IPS-18a (cell line): ENCODE results near the gene CAP2.

Experiments used
- H3K27ac ChIP-seq: one replicate; pipeline ENCODE4 v1.5.1; 2013; ENCODE audit warnings: low read length
- H3K27me3 ChIP-seq: one replicate; pipeline ENCODE4 v1.6.1; 2013; ENCODE audit warnings: mild to moderate bottlenecking, low read length; ENCODE audit not compliant: control insufficient read depth, insufficient read depth
- H3K36me3 ChIP-seq: one replicate; pipeline ENCODE4 v1.6.1; 2013; ENCODE audit warnings: low read depth, low read length; ENCODE audit not compliant: control insufficient read depth
- H3K4me1 ChIP-seq: one replicate; pipeline ENCODE4 v1.6.1; 2013; ENCODE audit warnings: low read depth, low read length; ENCODE audit not compliant: control insufficient read depth
- H3K4me3 ChIP-seq: one replicate; pipeline ENCODE4 v1.5.1; 2013; ENCODE audit warnings: low read length
- H3K9ac ChIP-seq: one replicate; pipeline ENCODE4 v1.6.1; 2013; ENCODE audit warnings: mild to moderate bottlenecking, low read length, moderate library complexity
- H3K9me3 ChIP-seq: one replicate; pipeline ENCODE4 v1.6.1; 2013; ENCODE audit warnings: low read depth, low read length; ENCODE audit not compliant: control insufficient read depth

Gene CAP2

DNA sequence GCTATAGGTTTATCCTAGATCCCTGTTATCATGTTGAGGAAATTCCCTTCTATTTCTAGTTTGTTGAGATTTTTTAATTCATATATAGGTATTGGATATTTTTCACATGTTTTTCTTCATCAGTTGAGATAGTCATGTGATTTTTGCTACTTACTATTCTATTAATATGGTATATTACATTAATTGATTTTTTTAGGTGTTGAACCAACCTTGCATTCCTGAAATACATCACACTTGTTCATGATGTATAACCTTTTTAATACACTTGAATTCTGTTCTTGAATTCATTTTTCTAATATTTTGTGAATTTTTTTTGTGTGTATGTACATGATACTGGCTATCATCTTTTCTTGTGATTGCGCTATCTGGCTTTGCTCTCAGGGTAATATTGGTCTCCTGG lies 25.5 kb upstream of the CAP2 start:
- Histone ChIP-seq H3K4me1 (no peaks in the 10 kb centered on the region), H3K27ac (no peak overlapping the region), H3K27me3 (no peaks in the 10 kb centered on the region), H3K4me3 (no peak overlapping the region), H3K36me3 (no peaks in the 10 kb centered on the region), H3K9ac (no peak overlapping the region), H3K9me3 (no peaks in the 10 kb centered on the region)

DNA sequence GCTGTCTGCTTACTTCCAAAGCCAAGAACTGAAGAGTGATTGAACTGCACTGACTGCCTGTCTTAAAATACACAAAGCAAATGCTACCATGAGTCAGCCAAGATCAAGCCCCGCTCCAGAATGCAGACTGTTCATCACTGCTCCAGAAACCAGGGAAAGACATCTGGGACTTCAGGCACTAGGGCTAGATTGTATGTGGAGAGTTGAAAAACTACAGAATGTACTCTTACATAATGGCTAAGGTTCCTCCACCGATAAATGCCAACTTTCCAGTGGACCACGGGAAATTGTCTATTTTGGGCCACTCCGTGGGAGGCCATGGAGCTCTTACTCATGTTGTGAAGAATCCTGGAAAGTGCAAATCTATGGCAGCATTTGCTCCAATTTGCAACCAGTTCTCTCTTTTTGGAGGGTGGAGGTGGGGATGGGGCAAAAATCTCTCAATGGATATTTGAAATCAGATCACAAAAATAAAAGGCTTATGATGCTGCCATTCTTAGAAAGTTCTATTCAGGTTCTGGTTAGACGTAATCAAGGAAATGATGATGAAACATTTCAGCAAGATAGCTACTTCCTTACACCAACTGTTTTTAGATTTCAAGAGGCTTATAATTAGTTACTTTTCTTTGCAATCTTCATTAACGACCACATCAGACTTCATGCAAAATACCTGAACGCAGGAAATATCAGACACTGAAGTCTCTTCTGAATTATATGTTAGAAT lies 11.8 kb upstream of the CAP2 start:
- no peaks in the 10 kb centered on the region for H3K27me3 ChIP-seq
- H3K4me3 ChIP-seq, result no peak overlapping the region
- no peak overlapping the region for H3K27ac ChIP-seq
- H3K36me3 ChIP-seq, result no peaks in the 10 kb centered on the region
- H3K9ac ChIP-seq, result no peak overlapping the region
- H3K9me3 ChIP-seq, result no peaks in the 10 kb centered on the region
- no peaks in the 10 kb centered on the region for H3K4me1 ChIP-seq

DNA sequence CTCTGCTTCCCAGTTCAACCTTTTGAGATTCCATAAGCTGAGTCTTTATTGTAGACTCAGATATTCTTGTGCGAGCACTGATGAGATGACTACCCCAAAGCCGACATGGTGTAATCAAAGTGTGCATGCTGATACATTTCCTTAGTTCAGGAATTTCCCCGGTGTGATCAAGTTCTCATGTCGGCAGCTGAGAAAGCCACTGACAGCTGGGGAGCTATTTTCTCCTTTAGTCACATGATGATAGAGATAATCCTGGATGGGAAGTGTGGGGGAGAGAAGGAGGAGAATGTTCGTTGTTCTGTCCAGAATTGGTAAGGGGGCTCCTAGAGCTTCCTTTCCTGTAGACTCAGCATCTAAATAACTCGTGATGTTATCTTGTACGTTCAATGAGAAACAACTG lies 7.7 kb upstream of the CAP2 start:
- no peaks in the 10 kb centered on the region for H3K27me3 ChIP-seq
- no peak overlapping the region for H3K4me3 ChIP-seq
- H3K9me3 ChIP-seq, result no peaks in the 10 kb centered on the region
- no peak overlapping the region for H3K9ac ChIP-seq
- no peak overlapping the region for H3K27ac ChIP-seq
- no peaks in the 10 kb centered on the region for H3K4me1 ChIP-seq
- no peaks in the 10 kb centered on the region for H3K36me3 ChIP-seq

GRCh38 chr6:17388365-17388764 lies 5.0 kb upstream of the CAP2 start:
- no peak overlapping the region for H3K9ac ChIP-seq
- no peaks in the 10 kb centered on the region for H3K36me3 ChIP-seq
- no peak overlapping the region for H3K4me3 ChIP-seq
- no peaks in the 10 kb centered on the region for H3K9me3 ChIP-seq
- peaks cover 3% of the 10 kb centered on the region for H3K4me1 ChIP-seq
- no peaks in the 10 kb centered on the region for H3K27me3 ChIP-seq
- no peak overlapping the region for H3K27ac ChIP-seq

DNA sequence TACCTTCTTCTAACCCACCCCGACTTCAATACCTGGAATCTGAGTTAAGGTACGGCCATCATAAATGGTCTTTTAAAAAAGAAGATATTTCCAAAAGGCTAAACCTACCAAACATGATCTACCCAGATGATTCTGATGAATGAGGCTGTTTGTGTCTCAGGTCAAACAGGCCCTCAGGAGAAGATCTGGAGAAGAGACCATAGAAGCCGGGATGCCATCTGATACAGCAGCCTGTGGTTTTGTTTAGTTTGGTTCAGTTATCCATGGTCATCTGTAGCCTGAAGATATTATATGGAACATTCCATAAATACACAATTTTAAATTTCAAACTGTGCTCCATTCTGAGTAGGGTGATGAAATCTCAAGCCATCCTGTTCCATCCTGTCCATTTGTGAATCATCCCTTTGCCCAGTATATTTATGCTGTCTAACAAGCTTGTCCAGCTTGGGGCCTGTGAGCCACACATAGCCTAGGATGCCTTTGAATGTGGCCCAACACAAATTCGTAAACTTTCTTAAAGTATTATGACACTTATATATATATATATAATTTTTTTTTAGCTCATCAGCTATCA lies 4.0 kb upstream of the CAP2 start:
- Histone ChIP-seq H3K9ac (no peak overlapping the region), H3K36me3 (no peaks in the 10 kb centered on the region), H3K4me3 (no peak overlapping the region), H3K27ac (no peak overlapping the region), H3K27me3 (no peaks in the 10 kb centered on the region), H3K4me1 (peaks cover 3% of the 10 kb centered on the region), H3K9me3 (no peaks in the 10 kb centered on the region)

DNA sequence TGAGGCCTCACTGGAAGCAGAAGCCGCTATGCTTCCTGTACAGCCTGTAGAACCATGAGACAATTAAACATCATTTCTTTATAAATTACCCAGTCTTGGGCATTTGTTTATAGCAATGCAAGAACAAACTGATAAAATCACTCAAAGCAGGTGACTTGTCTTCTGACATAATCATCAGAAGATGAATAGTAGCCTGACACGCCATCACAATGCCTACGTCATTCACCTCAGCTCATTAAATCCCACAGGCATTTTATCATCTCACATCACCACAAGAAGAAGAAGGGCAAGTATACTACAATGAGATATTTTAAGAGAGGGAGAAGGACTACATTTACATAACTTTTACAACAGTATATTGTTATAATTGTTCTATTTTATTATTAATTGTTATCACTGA lies 3.1 kb upstream of the CAP2 start:
- Histone ChIP-seq H3K9ac (no peak overlapping the region), H3K4me1 (peaks cover 7% of the 10 kb centered on the region), H3K9me3 (no peaks in the 10 kb centered on the region), H3K36me3 (no peaks in the 10 kb centered on the region), H3K27ac (no peak overlapping the region), H3K27me3 (no peaks in the 10 kb centered on the region), H3K4me3 (no peak overlapping the region)

DNA sequence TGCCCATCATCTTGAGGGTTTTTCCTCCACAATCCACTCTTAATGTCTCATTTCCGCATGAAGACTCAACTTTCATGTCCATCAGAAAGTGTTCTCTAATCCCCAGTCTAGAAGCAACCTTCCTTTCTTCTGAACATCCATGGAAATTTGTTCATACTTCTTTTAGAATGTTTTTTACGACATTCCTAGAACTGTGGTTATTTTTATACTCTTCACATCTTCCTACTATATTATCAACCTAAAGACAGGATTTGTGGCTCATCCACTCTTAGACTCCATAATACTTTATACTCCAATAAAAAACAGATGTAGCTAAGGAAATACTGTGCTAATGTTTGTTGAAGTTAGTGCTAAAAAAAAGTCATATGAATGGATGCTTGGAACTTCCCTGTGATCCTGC lies 1.4 kb upstream of the CAP2 start:
- Histone ChIP-seq H3K27me3 (no peaks in the 10 kb centered on the region), H3K4me1 (peaks cover 8% of the 10 kb centered on the region)

DNA sequence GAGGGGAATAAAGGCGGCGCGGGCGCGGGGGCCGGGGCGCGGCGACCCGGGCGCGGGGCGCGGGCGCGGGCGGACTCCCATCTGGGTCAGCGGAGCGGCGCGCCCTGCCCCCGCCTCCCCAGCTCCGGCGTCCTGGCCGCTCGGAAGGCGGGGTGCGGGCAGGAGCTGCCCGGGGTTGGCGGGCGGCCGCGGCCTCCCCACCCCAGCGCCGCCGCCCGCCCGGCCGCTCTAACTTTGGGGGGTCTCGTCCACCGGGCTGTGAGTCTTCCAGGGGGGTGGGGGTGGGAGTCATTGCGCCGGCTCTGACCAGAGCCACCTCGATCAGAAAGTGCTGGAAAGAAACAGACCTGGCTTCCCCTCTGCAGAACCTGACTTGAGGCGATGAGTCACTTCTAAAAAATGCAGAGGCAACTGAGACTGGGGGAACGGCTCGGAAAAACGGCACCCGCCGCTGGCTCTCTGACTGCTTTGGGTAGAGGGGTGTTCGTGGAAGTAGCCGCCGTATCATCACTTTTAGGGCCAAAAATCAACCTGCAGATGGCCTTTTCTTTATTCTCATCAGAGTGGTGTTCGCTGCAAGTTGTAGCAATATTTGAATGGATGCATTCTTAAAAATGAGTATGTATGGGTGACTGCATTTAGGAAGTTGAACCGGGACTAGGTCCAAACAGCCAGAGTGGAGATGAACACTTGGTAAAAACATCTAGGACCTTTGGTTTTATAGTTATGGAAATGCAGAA lies 667 bp downstream of the CAP2 start:
- peak overlapping the region; percentile 48 for H3K9ac ChIP-seq
- no peaks in the 10 kb centered on the region for H3K9me3 ChIP-seq
- H3K4me1 ChIP-seq, result peaks cover 8% of the 10 kb centered on the region
- no peaks in the 10 kb centered on the region for H3K27me3 ChIP-seq
- H3K27ac ChIP-seq, result peak overlapping the region; percentile 1
- H3K36me3 ChIP-seq, result no peaks in the 10 kb centered on the region
- peak overlapping the region; percentile 62 for H3K4me3 ChIP-seq

More for the DNA sequence above, 1.4 kb upstream of the CAP2 start:
- Histone ChIP-seq H3K27ac (no peak overlapping the region), H3K36me3 (no peaks in the 10 kb centered on the region), H3K9ac (no peak overlapping the region), H3K9me3 (no peaks in the 10 kb centered on the region), H3K4me3 (no peak overlapping the region)

DNA sequence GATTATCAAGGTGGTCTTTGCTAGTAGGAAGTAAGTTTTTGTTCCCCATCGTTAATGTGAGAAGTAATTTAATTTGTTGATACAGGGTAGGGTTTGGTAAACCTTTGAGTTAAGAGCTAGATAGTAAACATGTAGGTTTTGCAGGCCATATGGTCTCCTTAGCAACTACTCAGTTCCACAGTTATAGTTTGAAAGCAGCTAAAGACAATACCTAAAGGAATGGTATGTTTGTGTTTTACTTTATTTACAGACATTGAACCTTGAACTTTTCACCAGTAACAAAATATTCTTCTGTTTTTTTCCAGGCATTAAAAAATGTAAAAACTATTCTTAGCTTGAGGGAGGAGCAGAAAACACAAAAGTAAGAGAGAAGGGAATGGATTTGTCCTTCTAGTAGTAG lies 1.7 kb downstream of the CAP2 start:
- H3K27me3 ChIP-seq, result no peaks in the 10 kb centered on the region
- H3K9me3 ChIP-seq, result no peaks in the 10 kb centered on the region
- H3K4me3 ChIP-seq, result peak overlapping the region; percentile 56
- no peak overlapping the region for H3K27ac ChIP-seq
- H3K9ac ChIP-seq, result no peak overlapping the region
- H3K36me3 ChIP-seq, result no peaks in the 10 kb centered on the region
- H3K4me1 ChIP-seq, result peaks cover 8% of the 10 kb centered on the region

GRCh38 chr6:17396256-17396655 lies 2.9 kb downstream of the CAP2 start:
- Histone ChIP-seq H3K4me1 (peaks cover 8% of the 10 kb centered on the region), H3K36me3 (no peaks in the 10 kb centered on the region), H3K9ac (no peak overlapping the region), H3K9me3 (no peaks in the 10 kb centered on the region), H3K4me3 (no peak overlapping the region), H3K27me3 (no peaks in the 10 kb centered on the region), H3K27ac (no peak overlapping the region)

- Histone ChIP-seq H3K9ac (no peak overlapping the region), H3K4me3 (no peak overlapping the region), H3K27me3 (no peaks in the 10 kb centered on the region), H3K4me1 (peaks cover 6% of the 10 kb centered on the region), H3K36me3 (no peaks in the 10 kb centered on the region), H3K9me3 (no peaks in the 10 kb centered on the region), H3K27ac (no peak overlapping the region)
These were observed 4.4 kb downstream of the CAP2 start for GRCh38 chr6:17397764-17398194.
